Stimulated activated CD8-positive, alpha-beta memory T cell treated with anti-CD3 and anti-CD28 coated beads, Interleukin-2, amount 100 ng/mL, for 1 hour (primary cell): ENCODE results near the gene JAKMIP3.

ENCODE experiments used
- DNase-seq, 2 donors: peaks; one replicate each; pipeline ENCODE4 v3.0.0-alpha.2; 2020; ENCODE audit warnings: low read depth in 2 of 2

Gene JAKMIP3

DNA sequence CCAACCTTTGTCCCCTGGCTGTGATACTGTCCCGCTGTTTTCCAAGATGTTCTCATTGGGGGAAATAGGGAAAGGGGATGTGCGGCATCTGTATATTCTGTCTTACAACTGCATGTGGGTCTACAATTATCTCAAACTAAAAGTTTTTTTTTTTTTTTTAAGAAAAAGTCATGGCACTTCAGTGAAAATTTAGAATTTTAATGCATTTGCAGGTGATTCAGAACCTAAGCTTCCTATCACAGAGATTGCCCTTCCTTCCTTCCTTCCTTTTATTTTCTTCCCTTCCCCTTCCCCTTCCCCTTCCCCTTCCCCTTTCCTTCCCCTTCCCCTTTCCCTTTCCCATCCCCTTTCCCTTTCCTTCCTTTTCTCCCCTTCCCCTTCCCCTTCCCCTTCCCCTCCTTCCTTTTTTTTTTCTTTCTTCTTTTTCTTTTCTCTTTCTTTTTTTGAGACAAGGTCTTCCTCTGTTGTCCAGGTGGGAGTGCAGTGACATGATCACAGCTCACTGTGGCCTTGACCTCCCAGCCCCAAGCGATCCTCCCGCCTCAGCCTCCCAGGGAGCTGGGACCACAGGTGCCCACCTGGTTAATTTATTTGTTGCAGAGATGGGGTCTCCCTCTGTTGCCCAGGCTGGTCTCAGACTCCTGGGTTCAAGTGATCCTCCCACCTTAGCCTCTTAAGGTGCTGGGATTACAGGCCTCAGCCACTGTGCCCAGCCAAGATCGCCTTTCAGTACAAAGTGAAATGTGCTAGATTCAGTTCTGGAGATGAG lies 32.0 kb downstream of the JAKMIP3 start:
- no peak for DNase-seq

DNA sequence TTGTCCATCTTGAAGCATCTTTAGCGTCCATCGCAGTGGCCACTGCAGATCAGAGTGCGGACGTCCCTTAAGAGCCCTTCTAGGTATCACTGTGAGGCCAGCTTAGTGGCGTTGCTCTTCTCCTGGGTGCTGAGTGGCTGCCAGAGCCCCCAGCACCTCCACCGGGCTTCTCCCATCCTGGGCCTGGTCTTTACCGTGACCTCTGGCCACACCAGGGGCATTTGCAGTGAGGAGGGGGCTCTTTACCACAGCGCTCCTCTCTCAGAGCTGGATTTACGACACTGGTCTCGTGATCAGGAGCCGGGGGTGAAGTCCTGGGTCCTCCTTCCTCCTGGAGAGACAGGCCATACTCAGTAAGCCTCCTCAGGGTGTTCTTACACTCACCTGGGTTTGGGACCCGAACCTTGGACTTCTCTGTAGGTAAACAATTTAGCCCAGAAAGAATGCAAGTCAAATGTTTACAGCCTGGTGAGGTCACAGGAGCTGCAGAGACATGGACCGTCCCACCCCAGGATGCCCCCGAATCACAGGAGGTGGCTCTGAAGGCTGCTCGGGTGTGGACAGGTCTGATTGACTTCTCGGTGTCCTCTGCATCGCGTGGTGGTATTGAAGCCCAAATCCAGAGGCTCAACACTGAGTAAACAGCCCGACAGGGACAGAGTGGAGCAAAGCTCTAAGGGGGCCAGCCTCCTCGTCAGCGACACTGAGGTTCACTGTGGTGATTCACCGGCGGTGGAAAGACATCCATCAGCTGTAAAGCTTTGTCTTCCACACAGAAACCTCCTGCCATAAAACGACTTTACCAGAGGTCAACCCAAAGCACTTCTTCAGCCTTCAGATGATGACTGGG lies 33.0 kb downstream of the JAKMIP3 start:
- DNase-seq, result no peak

DNA sequence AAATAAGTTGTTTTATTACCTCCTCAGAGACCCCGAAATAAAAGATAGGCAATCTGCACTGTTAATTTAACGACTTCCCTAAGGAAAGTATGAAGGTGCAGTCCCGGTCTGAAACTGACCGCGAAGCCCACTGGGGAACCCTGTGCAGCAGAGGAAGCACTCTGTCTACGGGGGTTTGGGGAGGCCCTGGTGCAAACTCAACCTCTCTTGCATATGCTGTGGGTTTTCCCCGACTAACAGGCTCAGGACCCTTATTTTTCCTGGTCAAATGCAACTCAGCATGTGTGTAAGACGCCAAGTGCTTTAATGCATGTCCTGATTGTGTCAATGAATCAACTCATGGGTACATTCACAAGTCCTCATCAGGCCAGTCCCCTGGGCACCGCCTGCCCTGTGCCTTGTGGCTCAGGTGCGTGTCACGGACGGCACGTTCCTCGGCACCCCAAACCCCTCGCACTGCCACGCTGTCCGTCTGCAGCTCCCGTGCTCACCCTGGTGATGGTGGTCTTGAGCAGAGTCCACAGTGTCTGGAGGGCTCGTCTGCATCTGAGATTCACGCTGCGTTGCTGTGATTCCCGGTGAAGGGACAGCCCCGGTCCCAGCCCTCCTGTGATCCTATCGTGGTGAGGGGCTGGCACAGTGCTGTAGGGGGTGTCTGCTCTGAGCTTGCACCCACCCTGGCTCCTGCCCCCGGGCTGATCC lies 33.8 kb downstream of the JAKMIP3 start:
- DNase-seq, result no peak

DNA sequence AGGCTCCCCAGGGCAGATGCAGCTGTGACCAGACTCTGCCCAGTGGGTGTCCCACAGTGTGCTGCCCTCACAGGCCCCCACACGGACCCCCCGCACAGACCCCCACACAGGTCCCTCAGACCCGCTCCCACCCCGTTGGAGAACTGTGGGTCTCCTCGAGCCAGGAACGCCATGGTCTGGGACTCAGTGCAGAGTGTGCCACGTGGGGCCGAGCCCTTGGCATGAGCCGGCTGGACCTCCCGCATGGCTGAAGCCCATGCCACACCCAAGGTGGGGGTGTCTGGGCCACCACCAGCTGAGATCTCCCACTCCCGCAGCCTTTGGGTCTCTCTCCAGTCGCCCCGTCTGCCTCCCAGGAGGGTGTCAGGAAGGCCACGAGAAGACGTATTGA lies 34.3 kb downstream of the JAKMIP3 start:
- DNase-seq, result no peak

- no peak for DNase-seq
Measured at GRCh38 chr10:132100556-132101349, 35.0 kb downstream of the JAKMIP3 start.

- DNase-seq, result no peak
Measured at GRCh38 chr10:132101529-132101928, 35.8 kb downstream of the JAKMIP3 start.

DNA sequence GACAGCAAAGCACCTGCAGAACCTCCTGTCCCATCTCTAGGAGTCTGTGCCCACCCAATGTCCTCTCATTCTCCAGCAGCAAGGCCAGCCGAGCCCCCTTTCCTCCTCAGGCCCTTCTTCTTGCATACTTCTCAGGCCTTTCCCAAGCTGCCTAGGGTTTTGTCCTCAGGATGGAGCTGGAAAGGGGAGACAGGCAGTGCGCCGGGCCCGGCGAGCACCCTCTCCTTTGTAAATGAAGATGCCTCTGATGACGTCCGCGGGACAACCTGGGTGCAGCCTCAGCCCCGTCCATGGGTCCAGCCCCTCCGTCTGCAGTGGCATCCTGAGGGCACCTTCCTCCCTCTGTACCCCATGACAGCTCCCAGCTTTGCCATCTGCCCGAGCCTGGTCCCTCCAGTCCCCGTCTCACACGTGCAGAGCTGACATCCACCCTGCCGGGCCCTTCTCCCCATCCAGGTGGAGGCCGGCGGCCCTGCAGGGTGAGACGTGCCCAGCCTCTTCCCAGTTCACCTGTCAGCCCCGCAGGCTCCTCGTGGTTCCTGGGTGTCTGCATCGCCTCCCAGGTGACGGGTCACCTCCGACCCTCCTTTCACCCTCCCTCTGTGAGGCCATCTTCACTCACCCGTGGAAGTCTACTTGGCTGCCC lies 36.4 kb downstream of the JAKMIP3 start:
- no peak for DNase-seq

- DNase-seq, result no peak
Measured at GRCh38 chr10:132102717-132103110, 37.0 kb downstream of the JAKMIP3 start.

GRCh38 chr10:132103116-132103910 lies 37.6 kb downstream of the JAKMIP3 start:
- no peak for DNase-seq

- no peak for DNase-seq
Measured at GRCh38 chr10:132104062-132104461, 38.3 kb downstream of the JAKMIP3 start.

GRCh38 chr10:132104471-132105301 lies 38.9 kb downstream of the JAKMIP3 start:
- DNase-seq, result no peak

DNA sequence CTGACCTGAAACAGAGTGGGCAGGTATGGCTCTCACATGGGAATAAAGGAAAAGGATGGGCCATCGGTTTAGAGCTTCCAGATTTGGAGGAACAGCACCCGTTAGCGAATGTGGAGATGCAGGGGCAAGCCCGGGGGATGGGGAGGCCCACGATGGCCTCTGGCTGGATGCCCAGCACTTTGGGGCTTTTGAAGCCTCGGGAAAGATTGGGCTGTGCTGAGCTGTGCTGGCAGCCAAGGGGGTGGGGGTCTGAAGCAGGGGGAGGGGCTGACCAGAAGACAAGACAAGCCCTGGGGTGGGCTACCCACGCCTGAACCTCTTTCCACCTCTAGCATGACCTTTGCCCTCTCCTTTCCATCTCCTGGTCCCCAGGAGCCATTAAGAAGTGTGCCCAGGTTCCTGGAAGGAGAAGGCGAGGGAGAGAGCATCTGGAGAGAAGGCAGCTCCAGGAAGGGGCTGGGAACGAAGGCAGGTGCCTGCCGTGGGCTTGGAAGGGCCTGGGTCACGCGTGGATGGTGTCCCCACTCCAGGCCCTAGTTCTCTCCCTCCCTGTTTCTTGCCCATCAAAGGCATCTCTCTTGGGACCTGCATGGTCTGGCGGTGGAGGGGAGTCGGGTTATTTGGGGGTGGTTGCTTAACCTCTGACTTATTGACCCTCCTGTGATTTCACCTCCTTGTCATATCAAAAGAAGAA lies 39.7 kb downstream of the JAKMIP3 start:
- DNase-seq, result no peak

DNA sequence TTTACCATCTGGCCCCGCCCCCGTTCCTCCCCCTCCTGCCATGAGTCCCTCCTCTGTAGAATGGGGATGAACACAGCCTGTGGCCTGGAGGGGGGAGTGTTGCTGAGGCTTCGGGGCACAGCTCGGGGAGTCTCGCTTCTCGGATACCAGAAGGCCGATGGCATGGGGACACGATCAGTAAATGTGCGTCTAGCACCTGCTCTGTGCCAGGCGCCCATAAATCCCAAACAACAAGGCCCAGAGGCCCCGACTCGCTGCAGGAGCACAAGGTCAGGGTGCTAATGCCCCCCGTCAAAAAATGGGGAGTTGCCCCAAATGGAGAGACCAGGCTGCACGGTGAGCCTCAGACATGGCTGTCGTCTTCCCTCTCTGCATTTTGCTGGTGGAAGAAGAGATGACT lies 40.7 kb downstream of the JAKMIP3 start:
- DNase-seq, result no peak

GRCh38 chr10:132107186-132107948 lies 41.6 kb downstream of the JAKMIP3 start:
- no peak for DNase-seq

- DNase-seq, result no peak
Measured at GRCh38 chr10:132107949-132108877, 42.5 kb downstream of the JAKMIP3 start.

GRCh38 chr10:132109341-132110110 lies 43.8 kb downstream of the JAKMIP3 start:
- no peak for DNase-seq
